Body of pancreas (tissue), 4 donors: ENCODE results near the gene INTS2. TPM values are rescaled to one million over a fixed set of nuclear protein-coding genes. Genes with fewer than 3 reads are reported as not detected.
A peak's percentile ranks its signal among the peaks of the same experiment; 100 is the strongest.

Source experiments
- ATAC-seq: fragments of 150-250 bp; one replicate; pipeline ENCODE4 v1.9.1; 2016
- DNase-seq, 4 donors: peaks; one replicate each; pipeline ENCODE4 v3.0.0-alpha.2; 2019
- H3K27ac ChIP-seq, 4 donors: fragments of 200-600 bp; sonication (generic); 1 replicate in 3 of 4; 2 replicates in 1 of 4; pipeline versions ENCODE4 v1.5.1 to v1.6.1; 2016 to 2019; ENCODE audit warnings: mild to moderate bottlenecking in 1 of 4, mixed read lengths in 1 of 4, moderate library complexity in 1 of 4
- H3K27me3 ChIP-seq, 2 donors: fragments of 200-600 bp; sonication (generic); one replicate each; pipeline ENCODE4 v1.6.0; 2016; ENCODE audit warnings: mild to moderate bottlenecking in 1 of 2
- H3K36me3 ChIP-seq, 2 donors: fragments of 200-600 bp; sonication (generic); replicated peaks in 1 of 2; 2 replicates each; pipeline ENCODE4 v1.5.1; 2016; ENCODE audit warnings: low read depth in 2 of 2; ENCODE audit not compliant: insufficient read depth in 1 of 2
- H3K4me1 ChIP-seq: fragments of 200-600 bp; sonication (generic); one replicate; pipeline ENCODE4 v1.6.0; 2016
- H3K4me3 ChIP-seq, 2 donors: fragments of 200-600 bp; sonication (generic); 1 replicate in 1 of 2; 2 replicates in 1 of 2; pipeline ENCODE4 v1.5.1; 2016 to 2019
- H3K9me3 ChIP-seq, 3 donors: fragments of 200-600 bp; sonication (generic); 1 replicate in 2 of 3; 2 replicates in 1 of 3; pipeline ENCODE4 v1.5.1; 2016
- POLR2A ChIP-seq, 3 donors: fragments of 450-650 bp; IDR thresholded peaks; one replicate each; pipeline ENCODE4 v1.6.1; 2016; ENCODE audit warnings: antibody characterized with exemption in 3 of 3, mild to moderate bottlenecking in 2 of 3
- WGBS, 2 donors: methylation state at CpG; one replicate each; pipeline ENCODE4 v1.1.5; 2017; 5-methylcytosine and 5-hydroxymethylcytosine counted together
- intact Hi-C: fragments of 100-400 bp; cut with DNase I; formaldehyde crosslinking; loops from one replicate; pipeline ENCODE4 v1.15.1; 2023
- total RNA-seq, 2 donors: library from RNA; depleted of rRNA; stranded (reverse); fragments of >200 nt; gene quantifications; one replicate each; pipeline ENCODE4 v1.1.0, GENCODE V29; 2016
- TF ChIP-seq, protein P1 (sequence below), 7 experiments: fragments of 450-650 bp in 4 of 7; fragments of 200-600 bp in 3 of 7; sonication (generic) in 3 of 7; IDR thresholded peaks; one replicate each; pipeline ENCODE4 v1.5.1; 2016 to 2019; ENCODE audit warnings: antibody characterized with exemption in 7 of 7

INTS2 gene
- total RNA-seq, 2 donors from 2014 or later: 3.6 to 13.2 TPM

DNA sequence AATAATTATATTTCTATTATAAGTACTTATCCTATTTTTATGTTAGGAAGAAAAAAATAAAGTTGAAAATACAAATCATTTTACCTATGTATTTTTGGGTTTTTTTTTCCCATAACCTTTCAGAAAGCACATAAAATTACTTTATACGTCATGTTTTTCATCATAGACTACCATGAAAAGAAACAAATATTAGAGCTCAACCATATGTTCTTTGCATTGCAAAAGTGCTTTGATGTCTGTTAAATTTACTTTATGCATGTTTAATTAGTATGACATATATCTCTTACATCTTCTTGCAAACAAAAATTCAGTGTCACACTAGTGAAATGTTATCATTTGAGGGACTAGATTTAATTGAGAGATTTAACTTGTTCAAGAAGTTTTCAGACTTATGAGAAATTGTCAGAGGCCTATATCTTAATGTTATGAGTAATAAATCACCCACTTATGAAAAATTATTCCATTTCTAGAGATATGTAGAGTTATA, 88.4 kb downstream of the INTS2 start:
- no peaks in the 10 kb centered on the region for H3K9me3 ChIP-seq
- H3K36me3 ChIP-seq: no peaks in the 10 kb centered on the region
- no peak overlapping the region for H3K27ac ChIP-seq
- TF ChIP-seq, protein P1, sequence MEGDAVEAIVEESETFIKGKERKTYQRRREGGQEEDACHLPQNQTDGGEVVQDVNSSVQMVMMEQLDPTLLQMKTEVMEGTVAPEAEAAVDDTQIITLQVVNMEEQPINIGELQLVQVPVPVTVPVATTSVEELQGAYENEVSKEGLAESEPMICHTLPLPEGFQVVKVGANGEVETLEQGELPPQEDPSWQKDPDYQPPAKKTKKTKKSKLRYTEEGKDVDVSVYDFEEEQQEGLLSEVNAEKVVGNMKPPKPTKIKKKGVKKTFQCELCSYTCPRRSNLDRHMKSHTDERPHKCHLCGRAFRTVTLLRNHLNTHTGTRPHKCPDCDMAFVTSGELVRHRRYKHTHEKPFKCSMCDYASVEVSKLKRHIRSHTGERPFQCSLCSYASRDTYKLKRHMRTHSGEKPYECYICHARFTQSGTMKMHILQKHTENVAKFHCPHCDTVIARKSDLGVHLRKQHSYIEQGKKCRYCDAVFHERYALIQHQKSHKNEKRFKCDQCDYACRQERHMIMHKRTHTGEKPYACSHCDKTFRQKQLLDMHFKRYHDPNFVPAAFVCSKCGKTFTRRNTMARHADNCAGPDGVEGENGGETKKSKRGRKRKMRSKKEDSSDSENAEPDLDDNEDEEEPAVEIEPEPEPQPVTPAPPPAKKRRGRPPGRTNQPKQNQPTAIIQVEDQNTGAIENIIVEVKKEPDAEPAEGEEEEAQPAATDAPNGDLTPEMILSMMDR (IDR thresholded peaks at IDR 0.05): no peak
- TF ChIP-seq POLR2A (IDR thresholded peaks at IDR 0.05): no peak
- ATAC-seq (no peak), DNase-seq (no peak)
- 83 to 95% methylated on average over 1 of the region's 1 CpG for WGBS, 2 donors
- H3K4me1 ChIP-seq: no peaks in the 10 kb centered on the region
- H3K27me3 ChIP-seq: no peaks in the 10 kb centered on the region
- no peak overlapping the region for H3K4me3 ChIP-seq
- intact Hi-C loops: loop anchor here (10.0 kb wide), 1 partner anchor 425 kb away; no protein-coding TSS in a partner anchor

DNA sequence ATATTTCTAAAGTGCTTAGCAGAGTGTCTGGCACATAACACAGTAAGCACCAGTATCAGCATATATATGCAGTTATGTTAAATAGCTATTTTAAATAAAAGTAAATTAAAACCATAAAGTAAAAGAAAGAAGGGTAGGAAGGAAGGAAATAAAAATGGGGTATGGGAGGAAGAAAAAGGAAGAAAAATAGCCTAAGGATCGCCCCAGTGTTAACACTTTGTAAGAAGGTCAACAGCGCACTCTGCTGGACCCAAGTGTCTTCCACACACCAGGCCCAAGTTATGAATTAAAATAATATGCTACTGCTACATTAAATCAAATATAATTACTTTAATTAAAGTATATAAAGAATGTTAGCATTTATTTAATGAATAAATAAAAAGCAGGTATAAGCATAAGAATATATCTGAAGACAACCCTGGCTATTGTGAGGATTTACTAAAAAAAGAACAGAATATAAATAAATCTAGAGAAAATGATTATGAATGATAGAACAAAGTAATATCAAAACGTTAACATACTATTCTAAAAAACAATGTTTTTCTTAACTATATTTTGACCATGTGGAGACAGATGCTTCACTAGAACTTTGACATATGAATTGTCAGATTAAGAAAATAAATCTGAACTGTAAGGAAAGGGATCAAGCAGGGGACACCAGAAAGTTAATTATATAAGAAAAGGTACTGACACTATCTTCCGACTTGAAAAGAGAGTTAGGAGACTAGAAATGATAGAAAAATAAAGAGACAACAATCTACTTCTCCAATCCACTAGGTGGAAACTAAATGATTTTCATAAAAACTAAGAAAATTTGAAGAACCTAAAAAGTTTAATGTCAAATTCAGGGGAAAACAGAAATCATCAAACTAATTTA, 90.4 kb downstream of the INTS2 start:
- Histone ChIP-seq H3K4me1 (no peaks in the 10 kb centered on the region), H3K4me3 (no peak overlapping the region), H3K27ac (no peak overlapping the region), H3K27me3 (no peaks in the 10 kb centered on the region), H3K9me3 (no peaks in the 10 kb centered on the region), H3K36me3 (no peaks in the 10 kb centered on the region)
- intact Hi-C loops: loop anchor here (10.0 kb wide), 1 partner anchor 423 kb away; no protein-coding TSS in a partner anchor
- TF ChIP-seq, protein P1 (IDR thresholded peaks at IDR 0.05): peak; percentile 36 to 87 (median 69)
- no peak for TF ChIP-seq POLR2A (IDR thresholded peaks at IDR 0.05)
- DNase-seq (peak; percentile 54 to 75 (median 66)), ATAC-seq (no peak)
- 27 to 33% methylated on average over 4 of the region's 4 CpGs for WGBS, 2 donors

DNA sequence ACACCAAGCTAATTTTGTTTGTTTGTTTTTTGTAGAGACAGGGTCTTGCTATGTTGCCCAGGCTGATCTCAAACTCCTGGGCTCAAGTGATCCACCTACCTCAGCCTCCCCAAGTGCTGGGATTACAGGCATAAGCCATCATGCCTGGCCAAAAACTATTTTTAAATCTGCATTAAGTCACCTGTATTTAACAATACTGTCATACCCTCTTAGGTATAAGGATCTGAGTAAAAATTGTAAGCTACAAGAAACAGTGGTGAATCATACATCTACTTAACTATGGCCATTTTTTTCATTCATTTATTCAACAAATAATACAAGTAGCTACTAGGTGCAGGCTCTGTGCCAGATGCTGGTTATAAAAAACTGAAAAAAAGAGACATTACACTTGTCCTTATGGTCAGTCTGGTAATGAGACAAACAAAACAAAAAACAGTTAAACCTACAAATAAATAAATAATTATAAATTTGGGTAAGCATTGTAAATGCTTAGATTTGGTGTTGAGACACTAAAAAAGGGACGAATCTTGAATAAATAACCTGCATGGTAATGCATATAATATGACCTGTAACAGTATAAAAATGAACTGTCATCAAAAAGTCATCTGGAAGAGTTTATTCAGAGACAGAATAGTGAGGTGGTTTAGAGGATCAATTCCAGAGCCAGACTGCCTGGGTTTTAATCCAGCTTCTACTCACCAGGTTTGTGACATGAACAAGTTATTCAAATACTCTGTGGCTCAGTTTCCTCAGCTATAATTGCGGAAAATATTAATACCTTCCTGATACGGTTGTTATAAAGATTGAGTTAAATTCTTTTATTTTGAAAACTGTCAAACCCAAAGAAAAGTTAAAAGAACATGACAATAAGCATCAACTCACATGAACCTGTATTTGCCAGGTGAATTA, 91.3 kb downstream of the INTS2 start:
- TF ChIP-seq, protein P1 (IDR thresholded peaks at IDR 0.05): no peak
- TF ChIP-seq POLR2A (IDR thresholded peaks at IDR 0.05): no peak
- intact Hi-C loops: loop anchor here (10.0 kb wide), 1 partner anchor 422 kb away; no protein-coding TSS in a partner anchor
- Histone ChIP-seq H3K4me3 (no peak overlapping the region), H3K9me3 (no peaks in the 10 kb centered on the region), H3K27me3 (no peaks in the 10 kb centered on the region), H3K36me3 (no peaks in the 10 kb centered on the region), H3K27ac (no peak overlapping the region), H3K4me1 (no peaks in the 10 kb centered on the region)
- ATAC-seq (no peak), DNase-seq (no peak)
- WGBS, 2 donors: 64 to 77% methylated on average over 3 of the region's 3 CpGs

DNA sequence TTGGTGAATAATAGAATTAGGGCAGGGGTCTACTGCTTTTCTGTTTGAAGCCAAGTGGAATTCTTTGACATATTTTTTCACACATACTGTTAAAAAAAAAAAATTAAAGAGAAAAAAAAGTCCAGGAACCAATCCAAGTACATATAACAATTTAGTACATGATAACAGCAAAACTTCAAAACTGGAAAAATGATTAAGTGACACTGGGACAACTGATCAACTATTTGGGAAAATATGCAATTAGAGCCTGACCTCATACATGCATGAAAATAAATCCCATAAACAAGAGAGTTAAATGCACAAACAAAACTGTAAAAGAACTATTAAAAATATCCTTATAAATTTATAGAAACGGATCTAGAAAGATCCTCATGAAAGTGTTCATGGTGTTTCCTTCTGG, 92.2 kb downstream of the INTS2 start:
- no peaks in the 10 kb centered on the region for H3K9me3 ChIP-seq
- H3K27me3 ChIP-seq: no peaks in the 10 kb centered on the region
- 74 to 83% methylated on average over 1 of the region's 1 CpG for WGBS, 2 donors
- H3K36me3 ChIP-seq: no peaks in the 10 kb centered on the region
- TF ChIP-seq POLR2A (IDR thresholded peaks at IDR 0.05): no peak
- TF ChIP-seq, protein P1 (IDR thresholded peaks at IDR 0.05): no peak
- no peak for DNase-seq
- intact Hi-C loops: loop anchor here (10.0 kb wide), 1 partner anchor 421 kb away; no protein-coding TSS in a partner anchor
- no peaks in the 10 kb centered on the region for H3K4me1 ChIP-seq
- no peak overlapping the region for H3K27ac ChIP-seq
- no peak overlapping the region for H3K4me3 ChIP-seq
- no peak for ATAC-seq
